Transverse colon (tissue), 4 donors: ENCODE measurements around the gene LNX1. TPM values are rescaled to one million over a fixed set of nuclear protein-coding genes. Genes with fewer than 3 reads are reported as not detected.

Experiments
- DNase-seq: peaks from one replicate; pipeline ENCODE4 v3.0.0-alpha.2; 2019
- H3K27ac ChIP-seq, 4 donors: fragments of 200-600 bp; sonication (generic); 2 replicates each; pipeline ENCODE4 v1.5.1; 2016 to 2018; ENCODE audit warnings: inconsistent platforms in 4 of 4
- H3K27me3 ChIP-seq: fragments of 200-600 bp; sonication (generic); 2 replicates; pipeline ENCODE4 v1.5.1; 2017; ENCODE audit warnings: inconsistent platforms
- H3K36me3 ChIP-seq, 4 donors: fragments of 200-600 bp; sonication (generic); 2 replicates each; pipeline ENCODE4 v1.5.1; 2017 to 2019; ENCODE audit warnings: inconsistent platforms in 4 of 4
- H3K4me1 ChIP-seq, 4 donors: fragments of 200-600 bp; sonication (generic); 2 replicates each; pipeline ENCODE4 v1.5.1; 2017 to 2020; ENCODE audit warnings: inconsistent platforms in 4 of 4
- H3K4me3 ChIP-seq, 4 donors: fragments of 200-600 bp; sonication (generic); 1 replicate in 1 of 4; 2 replicates in 3 of 4; pipeline versions ENCODE4 v1.5.1 to v1.6.1; 2017 to 2019; ENCODE audit warnings: inconsistent platforms in 4 of 4
- H3K9me3 ChIP-seq, 2 donors: fragments of 200-600 bp; sonication (generic); 2 replicates each; pipeline ENCODE4 v1.5.1; 2017 to 2019; ENCODE audit warnings: inconsistent platforms in 2 of 2
- CTCF ChIP-seq, 5 experiments: fragments of 200-600 bp in 3 of 5; fragments of 450-650 bp in 2 of 5; sonication (generic) in 3 of 5; IDR thresholded peaks; 1 replicate in 2 of 5; 2 replicates in 3 of 5; pipeline ENCODE4 v1.5.1; 2016 to 2017; ENCODE audit warnings: antibody characterized with exemption in 5 of 5, inconsistent platforms in 3 of 5, mild to moderate bottlenecking in 2 of 5, moderate library complexity in 1 of 5
- EP300 ChIP-seq: sonication (generic); formaldehyde crosslinking; IDR thresholded peaks from one replicate; pipeline ENCODE4 v1.6.1; 2017; ENCODE audit warnings: antibody characterized with exemption, low read depth
- POLR2A ChIP-seq: fragments of 450-650 bp; IDR thresholded peaks from one replicate; pipeline ENCODE4 v1.6.1; 2016; ENCODE audit warnings: antibody characterized with exemption, mild to moderate bottlenecking, moderate library complexity
- POLR2AphosphoS5 ChIP-seq, 3 donors: sonication (generic); formaldehyde crosslinking; IDR thresholded peaks; one replicate each; pipeline ENCODE4 v1.6.1; 2016; ENCODE audit warnings: antibody characterized with exemption in 3 of 3
- WGBS, 2 donors: methylation state at CpG; one replicate each; pipeline ENCODE4 v1.1.5; 2018; ENCODE audit warnings: low coverage in 1 of 2; 5-methylcytosine and 5-hydroxymethylcytosine counted together
- in situ Hi-C, 4 donors: fragments of 200-750 bp; cut with MboI; loops; one replicate each; pipeline versions ENCODE4 v1.15.0 to v1.15.1; 2017; ENCODE audit warnings: low sequenced_read_pairs in 3 of 4, low pct_ligation_motif_present in 1 of 4, low pct_unique_long_range_greater_than_20kb in 1 of 4
- intact Hi-C: fragments of 100-400 bp; cut with DNase I; formaldehyde crosslinking; loops from one replicate; pipeline ENCODE4 v1.15.1; 2023; ENCODE audit warnings: low total_unique reads
- total RNA-seq, 4 donors: library from RNA; depleted of rRNA; stranded (reverse); fragments of >200 nt; gene quantifications; one replicate each; pipeline ENCODE4 v1.1.0, GENCODE V29; 2016

The LNX1 gene
- total RNA-seq, 4 donors from 2014 or later = 2.6 to 35.5 (median 18.1) TPM

- peaks cover 0 to 2% (median 0%) of the 10 kb centered on the region in 4 donors for H3K4me1 ChIP-seq
- no peak overlapping the region for H3K27ac ChIP-seq
- no peak for DNase-seq
- no peaks in the 10 kb centered on the region for H3K27me3 ChIP-seq
- in situ Hi-C loops (no loop called here), intact Hi-C loops (no loop called here)
- WGBS, 2 donors = 77% methylated on average over 2 of the region's 2 CpGs; no CpG with 5 or more reads in 1 of the 2 donors
- no peaks in the 10 kb centered on the region for H3K9me3 ChIP-seq
- H3K4me3 ChIP-seq = no peak overlapping the region
- no peaks in the 10 kb centered on the region for H3K36me3 ChIP-seq
- no peak for TF ChIP-seq EP300
- no peak for TF ChIP-seq POLR2AphosphoS5 (IDR thresholded peaks at IDR 0.05)
- TF ChIP-seq POLR2A = no peak
- no peak for TF ChIP-seq CTCF (IDR thresholded peaks at IDR 0.05)
Measured at GRCh38 chr4:53556651-53557050, 34.6 kb downstream of the LNX1 start.

- intact Hi-C loops (no loop called here), in situ Hi-C loops (no loop called here)
- 87 to 100% methylated on average over 1 to 9 of the region's 9 CpGs for WGBS, 2 donors
- H3K27ac ChIP-seq = no peak overlapping the region
- no peaks in the 10 kb centered on the region for H3K36me3 ChIP-seq
- no peak for TF ChIP-seq POLR2AphosphoS5 (IDR thresholded peaks at IDR 0.05)
- no peak for TF ChIP-seq CTCF (IDR thresholded peaks at IDR 0.05)
- TF ChIP-seq EP300 = no peak
- TF ChIP-seq POLR2A = no peak
- no peak overlapping the region for H3K4me3 ChIP-seq
- peaks cover 0 to 2% of the 10 kb centered on the region in 2 donors for H3K9me3 ChIP-seq
- peaks cover 0 to 2% (median 0%) of the 10 kb centered on the region in 4 donors for H3K4me1 ChIP-seq
- no peaks in the 10 kb centered on the region for H3K27me3 ChIP-seq
- no peak for DNase-seq
Measured at GRCh38 chr4:53553486-53554210, 37.6 kb downstream of the LNX1 start.

GRCh38 chr4:53552711-53553110 lies 38.6 kb downstream of the LNX1 start:
- no peak for DNase-seq
- Histone ChIP-seq H3K27ac (no peak overlapping the region), H3K4me1 (peaks cover 0 to 2% (median 0%) of the 10 kb centered on the region in 4 donors), H3K9me3 (peaks cover 0 to 4% of the 10 kb centered on the region in 2 donors), H3K4me3 (no peak overlapping the region), H3K36me3 (no peaks in the 10 kb centered on the region), H3K27me3 (no peaks in the 10 kb centered on the region)
- no peak for TF ChIP-seq POLR2A
- no peak for TF ChIP-seq CTCF (IDR thresholded peaks at IDR 0.05)
- TF ChIP-seq EP300 = no peak
- TF ChIP-seq POLR2AphosphoS5 (IDR thresholded peaks at IDR 0.05) = no peak
- in situ Hi-C loops (no loop called here), intact Hi-C loops (no loop called here)
- WGBS, 2 donors = 63 to 97% methylated on average over 1 to 3 of the region's 3 CpGs

- 72 to 100% methylated on average over 1 to 6 of the region's 6 CpGs for WGBS, 2 donors
- TF ChIP-seq POLR2A (no peak), POLR2AphosphoS5 (IDR thresholded peaks at IDR 0.05) (no peak), CTCF (IDR thresholded peaks at IDR 0.05) (no peak), EP300 (no peak)
Measured at GRCh38 chr4:53551958-53552357, 39.3 kb downstream of the LNX1 start.

More at GRCh38 chr4:53551958-53552357, 39.3 kb downstream of the LNX1 start:
- Histone ChIP-seq H3K9me3 (peaks cover 0 to 4% of the 10 kb centered on the region in 2 donors), H3K4me3 (no peak overlapping the region), H3K27ac (no peak overlapping the region), H3K36me3 (no peaks in the 10 kb centered on the region), H3K27me3 (no peaks in the 10 kb centered on the region), H3K4me1 (peaks cover 0 to 2% (median 0%) of the 10 kb centered on the region in 4 donors)
- in situ Hi-C loops (no loop called here), intact Hi-C loops (no loop called here)
- no peak for DNase-seq
